Neural progenitor cell (in vitro differentiated cells): ENCODE measurements around the gene HOXD4.

Source experiments
- CTCF ChIP-seq: fragments of 200-600 bp; sonication (generic); IDR thresholded peaks from 2 replicates; pipeline ENCODE4 v1.5.1; 2017; ENCODE audit warnings: antibody characterized with exemption, mild to moderate bottlenecking
- EZH2 ChIP-seq: fragments of 200-600 bp; sonication (generic); IDR thresholded peaks from 2 replicates; pipeline ENCODE4 v1.6.1; 2017; ENCODE audit warnings: antibody characterized with exemption, mild to moderate bottlenecking, moderate library complexity

- TF ChIP-seq CTCF = no peak
- TF ChIP-seq EZH2 = no peak
Observed at GRCh38 chr2:176134035-176134434, 17.3 kb upstream of the HOXD4 start.
